Measurements from ENCODE around the gene APOL1. TPM values are rescaled to one million over a fixed set of nuclear protein-coding genes. Genes with fewer than 3 reads are reported as not detected.
"Not testable (repeated sequence)": the region's sequence is repeated elsewhere in the genome, so short reads cannot be mapped to it uniquely, and the experiment has no call there.

Gene APOL1
- total and polyA plus RNA-seq, 2 donors = 14.2 to 62.6 TPM

DNA sequence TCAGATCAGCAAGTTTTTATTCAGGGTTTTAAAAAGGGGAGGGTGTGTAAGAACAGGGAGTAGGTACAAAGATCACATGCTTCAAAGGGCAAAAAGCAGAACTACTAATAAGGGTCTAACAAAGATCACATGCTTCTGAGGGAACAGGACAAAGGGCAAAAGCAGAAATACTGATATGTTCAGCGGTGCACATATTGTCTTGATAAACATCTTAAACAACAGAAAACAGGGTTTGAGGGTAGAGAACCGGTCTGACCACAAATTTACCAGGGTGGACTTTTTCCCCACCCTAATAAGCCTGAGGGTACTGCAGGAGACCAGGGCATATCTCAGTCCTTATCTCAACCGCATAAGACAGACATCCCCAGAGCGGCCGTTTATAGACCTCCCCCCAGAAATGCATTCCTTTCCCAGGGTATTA is 43.4 kb upstream of the APOL1 start:
- not testable (repeated sequence) for H3K9me3 ChIP-seq (ENCODE audit: control insufficient read depth in 2 of 2, insufficient read depth in 1 of 2, low read length in 1 of 2); H3K27me3 ChIP-seq (ENCODE audit: control insufficient read depth in 2 of 2, insufficient read depth in 1 of 2, low read length in 1 of 2); H3K36me3 ChIP-seq (ENCODE audit: control insufficient read depth in 2 of 2, insufficient read depth in 2 of 2, low read length in 1 of 2); H3K4me3 ChIP-seq (ENCODE audit: low read length in 2 of 2); DNase-seq (ENCODE audit: low read depth in 6 of 9, low spot score in 9 of 9); H3K4me1 ChIP-seq (ENCODE audit: control insufficient read depth in 2 of 2, insufficient read depth in 2 of 2, low read length in 2 of 2); H3K27ac ChIP-seq (ENCODE audit: low read depth in 1 of 2, low read length in 1 of 2)
- 79% methylated on average over 5 of the region's 5 CpGs for WGBS

DNA sequence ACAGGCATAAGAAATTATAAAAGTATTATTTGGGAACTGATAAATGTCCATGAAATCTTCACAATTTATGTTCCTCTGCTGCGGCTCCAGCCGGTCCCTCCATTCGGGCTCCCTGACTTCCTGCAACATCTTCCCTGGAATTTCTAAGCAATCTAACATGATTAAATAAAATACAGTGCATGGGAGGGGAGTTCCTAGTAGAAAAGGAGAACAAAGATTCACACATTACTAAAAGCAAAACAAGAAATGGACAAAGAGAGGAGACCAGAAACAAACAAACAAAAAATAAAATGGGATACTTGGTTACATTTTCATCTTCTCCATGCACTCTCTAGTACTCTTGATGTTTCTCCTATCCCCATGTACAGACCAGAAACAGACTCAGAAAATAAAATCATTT is 42.7 kb upstream of the APOL1 start:
- H3K4me1 ChIP-seq (ENCODE audit: control insufficient read depth in 2 of 2, insufficient read depth in 2 of 2, low read length in 2 of 2) = no peaks in the 10 kb centered on the region
- 98% methylated on average over 3 of the region's 3 CpGs for WGBS

DNA sequence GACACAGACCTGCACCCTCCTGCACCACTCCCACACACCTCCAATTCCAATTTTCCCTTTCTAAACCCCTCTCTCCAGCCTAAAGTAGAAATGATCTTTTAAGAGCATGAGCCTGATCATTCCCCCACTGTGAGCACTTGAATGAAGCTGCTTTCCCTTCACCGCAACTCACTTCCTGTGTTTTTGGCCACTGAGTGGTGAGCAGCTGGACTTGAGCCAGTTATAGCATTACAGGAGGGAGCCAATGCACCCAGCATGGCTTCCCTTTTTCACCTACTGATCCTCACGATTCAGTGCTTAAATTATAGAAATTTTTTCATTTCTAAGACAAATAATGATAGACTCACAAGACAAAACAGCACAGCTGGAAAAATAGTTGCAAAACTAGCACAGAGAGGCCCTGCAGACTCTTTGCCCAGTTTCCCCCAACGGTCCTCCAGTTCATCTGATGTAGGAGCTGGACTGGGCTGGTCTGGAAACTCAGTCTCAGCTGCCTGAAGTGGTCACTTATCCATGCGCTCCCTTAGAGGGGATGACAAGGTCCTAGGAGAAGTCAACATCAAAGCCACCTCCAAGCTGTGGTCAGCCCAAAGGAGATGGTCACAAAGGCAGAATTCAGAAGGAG is 41.6 kb upstream of the APOL1 start:
- peaks cover 0 to 4% of the 10 kb centered on the region in 2 donors for H3K9me3 ChIP-seq (ENCODE audit: control insufficient read depth in 2 of 2, insufficient read depth in 1 of 2, low read length in 1 of 2)
- no peaks in the 10 kb centered on the region for H3K4me1 ChIP-seq (ENCODE audit: control insufficient read depth in 2 of 2, insufficient read depth in 2 of 2, low read length in 2 of 2)
- no peak overlapping the region for H3K27ac ChIP-seq (ENCODE audit: low read depth in 1 of 2, low read length in 1 of 2)
- no peak overlapping the region for H3K4me3 ChIP-seq (ENCODE audit: low read length in 2 of 2)
- no peaks in the 10 kb centered on the region for H3K27me3 ChIP-seq (ENCODE audit: control insufficient read depth in 2 of 2, insufficient read depth in 1 of 2, low read length in 1 of 2)
- H3K36me3 ChIP-seq (ENCODE audit: control insufficient read depth in 2 of 2, insufficient read depth in 2 of 2, low read length in 1 of 2) = no peaks in the 10 kb centered on the region
- no peak for DNase-seq (ENCODE audit: low read depth in 6 of 9, low spot score in 9 of 9)
- 53% methylated on average over 4 of the region's 4 CpGs for WGBS

More for the DNA sequence above, 42.7 kb upstream of the APOL1 start:
- Histone ChIP-seq H3K9me3 (ENCODE audit: control insufficient read depth in 2 of 2, insufficient read depth in 1 of 2, low read length in 1 of 2) (peaks cover 0 to 4% of the 10 kb centered on the region in 2 donors), H3K36me3 (ENCODE audit: control insufficient read depth in 2 of 2, insufficient read depth in 2 of 2, low read length in 1 of 2) (no peaks in the 10 kb centered on the region), H3K27ac (ENCODE audit: low read depth in 1 of 2, low read length in 1 of 2) (no peak overlapping the region), H3K4me3 (ENCODE audit: low read length in 2 of 2) (no peak overlapping the region), H3K27me3 (ENCODE audit: control insufficient read depth in 2 of 2, insufficient read depth in 1 of 2, low read length in 1 of 2) (no peaks in the 10 kb centered on the region)
- DNase-seq (ENCODE audit: low read depth in 6 of 9, low spot score in 9 of 9) = no peak

DNA sequence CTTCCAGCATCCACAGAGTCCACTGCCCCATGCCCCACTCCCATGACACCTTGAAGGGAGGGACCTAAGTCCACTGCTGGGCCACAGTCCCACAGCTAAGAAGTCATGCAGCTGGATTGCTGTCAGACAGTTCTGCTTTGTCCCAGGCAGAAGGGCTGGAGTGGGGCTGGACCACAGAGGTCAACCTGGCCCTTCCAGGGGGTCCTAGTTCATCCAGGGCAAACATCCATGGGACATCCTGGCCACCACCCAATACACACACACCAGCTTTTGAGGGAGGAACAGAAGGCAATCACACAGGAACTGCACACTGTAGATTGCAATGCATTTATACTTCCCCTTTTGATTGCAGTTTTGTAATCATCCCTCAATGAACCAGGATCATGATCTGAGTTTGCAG is 40.0 kb upstream of the APOL1 start:
- peaks cover 0 to 4% of the 10 kb centered on the region in 2 donors for H3K9me3 ChIP-seq (ENCODE audit: control insufficient read depth in 2 of 2, insufficient read depth in 1 of 2, low read length in 1 of 2)
- H3K36me3 ChIP-seq (ENCODE audit: control insufficient read depth in 2 of 2, insufficient read depth in 2 of 2, low read length in 1 of 2) = no peaks in the 10 kb centered on the region
- DNase-seq (ENCODE audit: low read depth in 6 of 9, low spot score in 9 of 9) = no peak
- no peak overlapping the region for H3K4me3 ChIP-seq (ENCODE audit: low read length in 2 of 2)
- H3K27ac ChIP-seq (ENCODE audit: low read depth in 1 of 2, low read length in 1 of 2) = no peak overlapping the region
- no peaks in the 10 kb centered on the region for H3K4me1 ChIP-seq (ENCODE audit: control insufficient read depth in 2 of 2, insufficient read depth in 2 of 2, low read length in 2 of 2)
- H3K27me3 ChIP-seq (ENCODE audit: control insufficient read depth in 2 of 2, insufficient read depth in 1 of 2, low read length in 1 of 2) = no peaks in the 10 kb centered on the region

DNA sequence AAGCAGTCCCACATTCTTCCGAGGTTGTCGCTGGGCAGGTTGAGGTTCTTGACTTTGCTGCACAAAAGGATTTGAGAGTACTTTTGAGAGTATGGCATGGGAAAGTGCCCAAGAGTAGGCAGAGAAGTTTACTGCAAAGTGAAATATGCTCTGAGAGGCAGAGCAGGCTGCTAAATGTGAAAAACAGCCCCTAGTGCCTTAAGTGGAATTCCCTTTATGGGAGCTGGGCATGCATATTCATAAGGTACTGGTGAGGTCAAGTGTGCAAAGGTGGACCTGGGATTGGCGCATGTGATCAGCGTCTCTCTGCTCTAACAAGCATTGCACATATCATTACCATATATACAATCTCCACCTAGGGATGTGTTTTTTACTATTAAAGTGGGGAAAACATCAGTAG is 39.3 kb upstream of the APOL1 start:
- WGBS = 85% methylated on average over 4 of the region's 4 CpGs
- no peak for DNase-seq (ENCODE audit: low read depth in 6 of 9, low spot score in 9 of 9)
- Histone ChIP-seq H3K4me3 (ENCODE audit: low read length in 2 of 2) (no peak overlapping the region), H3K27ac (ENCODE audit: low read depth in 1 of 2, low read length in 1 of 2) (no peak overlapping the region), H3K27me3 (ENCODE audit: control insufficient read depth in 2 of 2, insufficient read depth in 1 of 2, low read length in 1 of 2) (no peaks in the 10 kb centered on the region), H3K36me3 (ENCODE audit: control insufficient read depth in 2 of 2, insufficient read depth in 2 of 2, low read length in 1 of 2) (no peaks in the 10 kb centered on the region), H3K4me1 (ENCODE audit: control insufficient read depth in 2 of 2, insufficient read depth in 2 of 2, low read length in 2 of 2) (no peaks in the 10 kb centered on the region), H3K9me3 (ENCODE audit: control insufficient read depth in 2 of 2, insufficient read depth in 1 of 2, low read length in 1 of 2) (peaks cover 0 to 4% of the 10 kb centered on the region in 2 donors)

DNA sequence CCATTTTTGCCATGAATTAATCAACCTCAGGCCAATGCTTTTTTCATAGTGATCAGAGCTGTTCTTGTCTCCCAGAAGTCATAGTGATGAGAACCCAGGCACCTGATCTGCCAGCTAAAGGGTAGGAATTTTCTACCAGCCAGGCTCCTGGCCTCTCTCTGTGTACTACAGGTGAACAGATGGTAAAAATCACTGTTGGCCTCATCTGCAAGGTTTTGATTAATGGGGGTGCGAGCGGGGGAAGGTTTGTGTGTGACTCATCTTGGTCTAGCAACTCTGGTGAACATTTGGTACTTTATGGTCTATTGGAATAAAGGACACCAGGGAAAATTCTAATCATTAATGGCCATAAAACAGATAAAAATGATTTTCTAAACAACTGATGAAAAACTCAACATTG is 37.0 kb upstream of the APOL1 start:
- Histone ChIP-seq H3K4me3 (ENCODE audit: low read length in 2 of 2) (no peak overlapping the region), H3K27ac (ENCODE audit: low read depth in 1 of 2, low read length in 1 of 2) (no peak overlapping the region), H3K36me3 (ENCODE audit: control insufficient read depth in 2 of 2, insufficient read depth in 2 of 2, low read length in 1 of 2) (no peaks in the 10 kb centered on the region), H3K27me3 (ENCODE audit: control insufficient read depth in 2 of 2, insufficient read depth in 1 of 2, low read length in 1 of 2) (no peaks in the 10 kb centered on the region), H3K4me1 (ENCODE audit: control insufficient read depth in 2 of 2, insufficient read depth in 2 of 2, low read length in 2 of 2) (no peaks in the 10 kb centered on the region), H3K9me3 (ENCODE audit: control insufficient read depth in 2 of 2, insufficient read depth in 1 of 2, low read length in 1 of 2) (peaks cover 0 to 4% of the 10 kb centered on the region in 2 donors)
- WGBS = 86% methylated on average over 2 of the region's 2 CpGs
- no peak for DNase-seq (ENCODE audit: low read depth in 6 of 9, low spot score in 9 of 9)

DNA sequence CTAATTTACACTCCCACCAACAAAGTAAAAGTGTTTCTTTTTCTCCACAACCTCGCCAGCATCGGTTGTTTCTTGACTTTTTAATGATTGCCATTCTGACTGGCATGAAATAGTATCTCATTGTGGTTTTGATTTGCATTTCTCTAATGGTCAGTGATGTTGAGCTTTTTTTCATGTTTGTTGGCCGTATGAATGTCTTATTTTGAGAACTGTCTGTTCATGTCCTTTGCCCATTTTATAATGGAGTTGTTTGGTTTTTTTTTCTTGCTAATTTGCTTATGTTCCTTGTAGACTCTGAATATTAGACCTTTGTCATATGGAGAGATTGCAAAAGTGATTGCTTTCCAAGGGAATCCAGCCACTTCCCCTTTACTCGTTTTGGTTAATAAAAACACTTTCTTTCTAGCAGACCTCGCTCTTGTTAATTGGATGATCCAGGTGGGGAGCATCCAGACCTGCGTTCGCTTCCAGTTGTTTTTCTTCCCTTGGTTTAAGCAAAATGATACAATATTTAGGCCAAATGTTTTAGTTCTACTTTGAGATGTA is 34.2 kb upstream of the APOL1 start:
- Histone ChIP-seq H3K27me3 (ENCODE audit: control insufficient read depth in 2 of 2, insufficient read depth in 1 of 2, low read length in 1 of 2) (no peaks in the 10 kb centered on the region), H3K27ac (ENCODE audit: low read depth in 1 of 2, low read length in 1 of 2) (no peak overlapping the region), H3K9me3 (ENCODE audit: control insufficient read depth in 2 of 2, insufficient read depth in 1 of 2, low read length in 1 of 2) (no peaks in the 10 kb centered on the region), H3K4me3 (ENCODE audit: low read length in 2 of 2) (no peak overlapping the region), H3K4me1 (ENCODE audit: control insufficient read depth in 2 of 2, insufficient read depth in 2 of 2, low read length in 2 of 2) (peaks cover 5 to 7% of the 10 kb centered on the region in 2 donors), H3K36me3 (ENCODE audit: control insufficient read depth in 2 of 2, insufficient read depth in 2 of 2, low read length in 1 of 2) (no peaks in the 10 kb centered on the region)
- 87% methylated on average over 7 of the region's 7 CpGs for WGBS
- no peak for DNase-seq (ENCODE audit: low read depth in 6 of 9, low spot score in 9 of 9)

DNA sequence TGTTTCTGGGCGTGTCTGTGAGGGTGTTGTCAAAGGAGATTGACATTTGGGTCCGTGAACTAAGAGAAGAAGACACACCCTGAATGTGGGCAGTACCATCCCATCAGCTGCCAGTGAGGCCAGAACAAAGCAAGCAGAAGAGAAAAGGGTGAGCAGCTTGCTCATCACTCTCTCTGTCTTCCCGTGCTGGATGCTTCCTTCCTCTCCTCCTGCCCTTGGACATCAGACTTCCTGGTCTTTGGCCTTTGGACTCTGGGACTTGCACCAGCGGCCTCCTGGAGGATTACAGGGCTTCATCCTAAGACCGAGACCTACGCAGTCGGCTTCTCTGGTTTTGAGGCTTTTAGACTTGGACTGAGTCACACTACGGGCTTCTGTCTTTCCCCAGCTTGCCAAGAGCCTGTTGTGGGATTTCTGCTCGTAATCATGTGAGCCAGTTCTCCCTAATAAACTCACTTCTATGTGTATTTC is 32.4 kb upstream of the APOL1 start:
- DNase-seq (ENCODE audit: low read depth in 6 of 9, low spot score in 9 of 9) = no peak
- no peak overlapping the region for H3K4me3 ChIP-seq (ENCODE audit: low read length in 2 of 2)
- peaks cover 5 to 7% of the 10 kb centered on the region in 2 donors for H3K4me1 ChIP-seq (ENCODE audit: control insufficient read depth in 2 of 2, insufficient read depth in 2 of 2, low read length in 2 of 2)
- WGBS = 93% methylated on average over 9 of the region's 9 CpGs
- H3K36me3 ChIP-seq (ENCODE audit: control insufficient read depth in 2 of 2, insufficient read depth in 2 of 2, low read length in 1 of 2) = peaks cover 0 to 4% of the 10 kb centered on the region in 2 donors
- no peaks in the 10 kb centered on the region for H3K9me3 ChIP-seq (ENCODE audit: control insufficient read depth in 2 of 2, insufficient read depth in 1 of 2, low read length in 1 of 2)
- H3K27me3 ChIP-seq (ENCODE audit: control insufficient read depth in 2 of 2, insufficient read depth in 1 of 2, low read length in 1 of 2) = no peaks in the 10 kb centered on the region
- no peak overlapping the region for H3K27ac ChIP-seq (ENCODE audit: low read depth in 1 of 2, low read length in 1 of 2)

DNA sequence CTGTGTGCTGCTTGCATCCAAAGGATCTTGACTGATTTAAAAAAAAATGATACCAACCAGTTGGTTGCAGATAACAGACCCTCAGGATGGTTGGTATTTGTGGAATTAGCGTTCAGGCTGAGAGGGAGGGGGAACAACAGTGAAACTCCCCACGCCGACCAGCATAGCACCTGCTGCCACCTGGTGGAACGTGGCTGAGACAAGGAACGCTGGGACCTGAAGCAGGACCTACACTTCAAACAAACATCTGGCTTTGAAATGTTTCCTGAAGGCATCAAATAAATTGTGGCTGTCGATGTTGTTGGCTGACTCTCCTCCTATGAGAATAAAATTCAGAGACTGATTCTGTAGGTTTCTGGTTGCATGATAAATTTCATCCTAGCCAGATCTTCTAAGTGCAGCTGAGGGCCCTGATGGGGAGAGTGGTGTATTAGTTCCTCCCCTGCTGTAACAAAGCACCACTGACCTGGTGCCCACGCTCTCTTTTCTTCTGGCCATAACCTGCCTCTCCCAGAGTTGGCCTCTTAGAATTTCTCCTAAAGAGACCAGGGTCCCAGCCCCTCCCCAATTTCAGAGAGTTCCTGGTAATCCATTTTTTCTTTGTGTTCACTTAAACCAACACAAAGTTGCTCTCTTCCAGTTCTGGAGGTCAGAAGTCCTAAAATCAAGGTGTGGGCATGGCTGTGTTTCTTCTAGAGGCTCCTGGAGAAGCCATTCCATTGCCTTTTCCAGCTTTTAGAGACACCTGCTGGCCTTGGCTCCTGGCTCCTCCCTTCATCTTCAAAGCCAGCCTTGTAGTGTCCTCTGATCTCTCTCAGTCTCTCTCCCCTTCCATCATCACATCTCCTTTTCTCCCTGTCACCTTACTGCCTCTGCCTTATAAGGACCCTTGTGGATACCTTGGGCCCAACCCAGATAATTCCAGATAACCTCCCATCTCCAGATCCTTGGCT is 30.9 kb upstream of the APOL1 start:
- Histone ChIP-seq H3K27ac (ENCODE audit: low read depth in 1 of 2, low read length in 1 of 2) (no peak overlapping the region), H3K9me3 (ENCODE audit: control insufficient read depth in 2 of 2, insufficient read depth in 1 of 2, low read length in 1 of 2) (no peaks in the 10 kb centered on the region), H3K36me3 (ENCODE audit: control insufficient read depth in 2 of 2, insufficient read depth in 2 of 2, low read length in 1 of 2) (peaks cover 3 to 4% of the 10 kb centered on the region in 2 donors), H3K4me1 (ENCODE audit: control insufficient read depth in 2 of 2, insufficient read depth in 2 of 2, low read length in 2 of 2) (peaks cover 5 to 7% of the 10 kb centered on the region in 2 donors), H3K4me3 (ENCODE audit: low read length in 2 of 2) (no peak overlapping the region), H3K27me3 (ENCODE audit: control insufficient read depth in 2 of 2, insufficient read depth in 1 of 2, low read length in 1 of 2) (no peaks in the 10 kb centered on the region)
- DNase-seq (ENCODE audit: low read depth in 6 of 9, low spot score in 9 of 9) = peak in 7 of 9 donors; percentile 29 to 66 (median 44)
- 15% methylated on average over 7 of the region's 7 CpGs for WGBS
